Naive B cell (primary cell): ENCODE results near the gene CNIH1. TPM values are rescaled to one million over a fixed set of nuclear protein-coding genes. Genes with fewer than 3 reads are reported as not detected.
"Not testable (repeated sequence)": the region's sequence is repeated elsewhere in the genome, so short reads cannot be mapped to it uniquely, and the experiment has no call there.

ENCODE experiments used
- ATAC-seq, 2 donors: fragments of 150-1000 bp; cut with Tn5 transposase; 2 replicates each; pipeline ENCODE4 v1.10.0; 2021; ENCODE audit warnings: low read depth in 2 of 2, mild to moderate bottlenecking in 2 of 2, moderate library complexity in 2 of 2
- DNase-seq: peaks from one replicate; pipeline ENCODE4 v3.0.0; 2022
- H3K27ac Mint-ChIP-seq, 6 donors: one replicate each; pipeline ENCODE4 v1.8.0; 2020 to 2022; ENCODE audit warnings: mild to moderate bottlenecking in 6 of 6, mixed read lengths in 6 of 6, moderate library complexity in 5 of 6, inconsistent platforms in 2 of 6
- H3K27me3 Mint-ChIP-seq, 3 donors: one replicate each; pipeline ENCODE4 v1.8.0; 2021 to 2022; ENCODE audit warnings: mixed read lengths in 3 of 3, mild to moderate bottlenecking in 1 of 3
- H3K36me3 Mint-ChIP-seq, 2 donors: one replicate each; pipeline ENCODE4 v1.8.0; 2020 to 2022; ENCODE audit warnings: mixed read lengths in 2 of 2, inconsistent platforms in 1 of 2, mild to moderate bottlenecking in 1 of 2
- H3K4me1 Mint-ChIP-seq, 3 donors: one replicate each; pipeline ENCODE4 v1.8.0; 2020 to 2022; ENCODE audit warnings: mixed read lengths in 3 of 3, inconsistent platforms in 1 of 3, mild to moderate bottlenecking in 1 of 3, moderate library complexity in 1 of 3
- H3K4me3 Mint-ChIP-seq, 8 donors: one replicate each; pipeline ENCODE4 v1.8.0; 2020 to 2022; ENCODE audit warnings: mild to moderate bottlenecking in 8 of 8, mixed read lengths in 8 of 8, moderate library complexity in 8 of 8, inconsistent platforms in 2 of 8
- H3K9me3 Mint-ChIP-seq, 7 donors: one replicate each; pipeline ENCODE4 v1.8.0; 2020 to 2022; ENCODE audit warnings: mixed read lengths in 7 of 7, mild to moderate bottlenecking in 5 of 7, inconsistent platforms in 2 of 7, moderate library complexity in 1 of 7
- polyA plus RNA-seq, 6 donors: library from polyadenylated mRNA; unstranded; fragments of 300-500 nt; fragmentation: Illumina TruSeq; gene quantifications; one replicate each; pipeline ENCODE4 v1.2.3, GENCODE V29; 2021; ENCODE audit warnings: low read depth in 6 of 6

CNIH1 gene
- polyA plus RNA-seq, 6 donors from 2014 or later, result 69.3 to 167 (median 78.3) TPM

DNA sequence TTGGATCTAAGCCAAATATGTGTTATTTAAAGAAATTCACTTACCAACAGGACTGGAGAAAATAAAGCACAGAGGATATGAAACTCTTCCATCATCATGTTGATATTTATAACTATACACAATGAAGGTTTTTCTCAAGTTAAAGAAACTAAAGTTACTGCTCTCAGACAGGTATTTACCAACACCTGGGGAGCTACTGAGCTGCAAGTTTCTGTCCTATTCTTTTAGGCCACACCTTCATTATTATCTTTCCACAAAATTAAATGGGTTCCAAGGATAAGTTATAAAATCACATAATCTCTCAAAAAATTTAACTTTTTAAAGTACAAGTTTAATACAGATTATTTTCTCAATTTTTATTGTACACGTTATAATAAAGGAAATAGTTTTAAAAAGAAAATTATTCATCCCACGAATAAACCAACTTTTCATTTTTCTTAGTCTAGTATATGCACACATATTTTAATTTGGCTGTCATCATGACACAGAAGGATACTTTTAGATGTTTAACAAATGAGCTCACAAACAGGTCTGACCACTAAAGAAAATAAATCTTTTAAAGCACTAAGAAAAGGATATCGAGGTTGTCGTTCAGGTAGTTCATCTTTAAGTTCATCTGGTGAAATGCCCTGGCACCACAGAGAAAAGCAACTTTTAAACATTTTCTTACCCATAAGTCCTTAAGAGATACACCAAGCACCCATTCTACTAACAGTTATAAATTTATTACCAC, 39.8 kb upstream of the CNIH1 start:
- H3K36me3 Mint-ChIP-seq, result peaks cover 8 to 19% of the 10 kb centered on the region in 2 donors
- no peak for DNase-seq
- no peak for ATAC-seq
- no peaks in the 10 kb centered on the region for H3K9me3 Mint-ChIP-seq
- H3K27me3 Mint-ChIP-seq, result no peaks in the 10 kb centered on the region
- H3K4me1 Mint-ChIP-seq, result peaks cover 40 to 49% (median 44%) of the 10 kb centered on the region in 3 donors
- H3K27ac Mint-ChIP-seq, result peak overlapping the region in 3 of 6 donors; percentile 24 to 95 (median 68)
- H3K4me3 Mint-ChIP-seq, result peak overlapping the region in 1 of 8 donors; percentile 51

DNA sequence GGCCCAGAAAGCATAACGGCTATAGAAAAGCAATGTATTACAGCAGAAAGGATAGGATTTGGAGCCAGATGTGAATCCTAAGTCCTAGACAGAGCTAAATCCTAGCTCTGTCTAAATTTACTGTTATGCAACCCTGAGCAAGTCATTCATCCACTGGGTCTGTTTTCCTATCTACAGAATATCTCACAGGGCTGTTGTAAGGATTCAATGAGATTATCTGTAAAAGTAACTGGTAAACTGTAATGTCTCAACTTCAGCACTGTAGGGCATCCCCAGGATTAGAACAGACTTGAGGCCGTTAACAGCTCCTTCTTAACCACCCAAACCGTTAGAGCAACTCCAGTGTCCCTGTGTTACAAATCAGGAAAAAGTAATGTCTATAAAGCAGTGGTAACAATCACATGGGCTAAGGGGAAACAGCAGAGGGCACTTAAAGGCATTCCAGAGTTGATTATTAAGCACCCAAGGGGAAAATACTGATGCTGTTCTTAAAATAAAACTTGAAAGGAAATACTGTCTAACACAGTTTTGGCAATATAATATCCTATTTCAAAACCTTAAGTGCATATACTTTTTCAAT, 37.6 kb upstream of the CNIH1 start:
- no peak for DNase-seq
- no peak for ATAC-seq
- Mint-ChIP-seq H3K36me3 (peaks cover 8 to 19% of the 10 kb centered on the region in 2 donors), H3K27ac (peak overlapping the region in 1 of 6 donors; percentile 3), H3K4me3 (no peak overlapping the region), H3K27me3 (no peaks in the 10 kb centered on the region), H3K9me3 (no peaks in the 10 kb centered on the region), H3K4me1 (peaks cover 21 to 32% (median 26%) of the 10 kb centered on the region in 3 donors)

DNA sequence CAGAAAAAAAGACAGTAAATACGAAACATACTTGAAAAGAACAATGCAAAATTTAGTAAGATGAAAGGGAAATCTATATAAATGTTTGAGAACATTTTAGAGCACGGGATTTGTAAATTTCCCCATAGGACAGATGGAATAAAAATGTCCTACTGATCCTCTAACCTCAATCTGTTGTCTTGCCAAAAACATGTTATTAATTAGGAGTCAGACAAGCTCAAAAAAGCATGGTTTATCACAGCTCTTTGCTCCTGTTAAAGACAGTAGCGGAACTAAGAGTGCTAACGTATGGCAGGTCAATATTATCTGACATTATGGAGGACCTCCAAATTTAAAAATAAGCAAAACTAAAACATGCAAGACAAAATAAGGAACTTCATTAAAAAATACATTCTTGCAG, 34.7 kb upstream of the CNIH1 start:
- no peaks in the 10 kb centered on the region for H3K27me3 Mint-ChIP-seq

DNA sequence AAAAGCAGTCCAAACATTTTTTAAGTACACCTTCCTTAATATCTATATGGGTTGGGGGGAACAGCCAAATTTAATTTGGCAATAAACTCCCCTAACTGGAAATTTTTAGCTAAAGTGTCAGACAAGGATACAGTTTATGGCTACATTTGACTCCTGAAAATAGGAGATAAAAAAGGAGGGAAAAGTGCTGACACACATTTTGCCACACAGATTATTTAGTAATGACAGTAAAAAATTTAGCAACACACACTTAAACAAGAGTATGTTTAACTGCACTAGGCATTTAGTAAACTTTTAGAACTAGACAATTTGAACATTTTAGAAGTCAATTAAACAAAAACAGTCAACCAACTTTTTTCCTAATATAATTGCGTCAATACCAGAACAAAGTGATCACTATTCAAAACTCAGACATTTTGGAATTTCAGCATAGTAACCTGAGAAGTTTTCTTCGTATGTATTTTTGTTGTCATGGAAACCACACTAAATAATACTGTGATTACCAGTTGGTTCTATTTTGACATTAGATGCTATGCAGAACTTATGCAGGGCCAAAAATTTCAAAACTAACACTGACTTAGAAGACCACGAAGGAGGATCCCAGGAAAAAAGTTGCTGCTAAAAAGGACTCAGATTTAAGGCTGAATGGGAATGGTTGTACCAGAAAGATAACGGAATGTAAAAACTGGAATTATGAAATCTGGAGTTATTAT, 34.2 kb upstream of the CNIH1 start:
- H3K27ac Mint-ChIP-seq, result peak overlapping the region in 3 of 6 donors; percentile 63 to 93 (median 75)
- ATAC-seq (no peak), DNase-seq (no peak)
- no peaks in the 10 kb centered on the region for H3K27me3 Mint-ChIP-seq
- H3K36me3 Mint-ChIP-seq, result peaks cover 0 to 12% of the 10 kb centered on the region in 2 donors
- no peak overlapping the region for H3K4me3 Mint-ChIP-seq
- no peaks in the 10 kb centered on the region for H3K9me3 Mint-ChIP-seq
- peaks cover 8 to 24% (median 9%) of the 10 kb centered on the region in 3 donors for H3K4me1 Mint-ChIP-seq

More for the DNA sequence above, 34.7 kb upstream of the CNIH1 start:
- H3K4me3 Mint-ChIP-seq, result no peak overlapping the region
- H3K4me1 Mint-ChIP-seq, result peaks cover 8 to 21% (median 9%) of the 10 kb centered on the region in 3 donors
- no peak for ATAC-seq
- peaks cover 0 to 12% of the 10 kb centered on the region in 2 donors for H3K36me3 Mint-ChIP-seq
- peak overlapping the region in 2 of 6 donors; percentile 63 to 75 for H3K27ac Mint-ChIP-seq
- no peaks in the 10 kb centered on the region for H3K9me3 Mint-ChIP-seq
- DNase-seq, result no peak

DNA sequence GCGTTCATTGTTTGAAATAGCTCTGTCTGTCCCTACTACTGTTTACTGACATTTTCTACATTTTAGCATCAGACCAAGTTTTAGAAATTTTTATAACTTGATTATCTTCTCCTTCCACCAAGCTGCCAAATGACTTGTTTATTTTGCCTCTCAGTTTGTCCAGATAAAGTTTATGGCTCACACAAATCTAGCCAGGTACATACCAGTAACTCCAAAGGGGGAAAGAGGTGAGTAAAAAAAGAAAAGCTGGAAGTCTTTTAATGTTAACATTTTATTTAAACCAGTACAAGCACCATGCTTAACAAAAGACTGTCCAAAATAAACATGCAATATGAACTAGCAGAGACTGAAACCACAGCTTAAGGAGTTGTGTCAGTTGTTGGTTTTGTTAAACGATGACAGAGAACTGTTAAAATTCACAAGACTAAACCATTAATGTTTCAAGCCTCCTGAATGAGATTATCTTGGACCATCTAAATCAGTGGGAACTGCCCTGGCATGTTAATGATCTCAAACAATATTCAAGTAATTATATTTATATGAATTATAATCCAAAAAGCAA, 33.1 kb upstream of the CNIH1 start:
- DNase-seq, result no peak
- H3K9me3 Mint-ChIP-seq, result no peaks in the 10 kb centered on the region
- H3K4me1 Mint-ChIP-seq, result peaks cover 8 to 26% (median 9%) of the 10 kb centered on the region in 3 donors
- H3K27me3 Mint-ChIP-seq, result no peaks in the 10 kb centered on the region
- no peak overlapping the region for H3K27ac Mint-ChIP-seq
- no peak overlapping the region for H3K4me3 Mint-ChIP-seq
- H3K36me3 Mint-ChIP-seq, result peaks cover 0 to 12% of the 10 kb centered on the region in 2 donors
- ATAC-seq, result no peak

DNA sequence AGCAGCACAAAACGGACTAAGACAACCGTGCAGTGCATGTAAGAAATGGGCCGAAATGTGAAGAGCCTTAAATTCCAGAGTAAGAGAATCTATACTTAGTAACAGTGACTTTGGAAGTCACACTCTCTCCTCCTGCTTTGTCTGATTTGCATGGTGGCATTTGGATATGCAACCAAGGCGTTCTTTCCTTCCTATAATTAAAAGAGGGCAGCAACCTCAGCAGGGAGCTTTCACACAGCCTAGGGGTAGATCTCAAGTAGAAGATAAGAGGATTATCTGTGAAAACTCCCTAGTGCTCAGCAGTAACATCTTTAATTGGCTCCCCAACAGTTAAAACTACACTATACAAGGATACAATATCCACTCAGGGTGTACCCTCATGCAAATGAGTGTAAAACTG, 31.1 kb upstream of the CNIH1 start:
- Mint-ChIP-seq H3K27me3 (no peaks in the 10 kb centered on the region), H3K9me3 (peaks cover 3 to 9% (median 7%) of the 10 kb centered on the region in 7 donors), H3K36me3 (peaks cover 7 to 16% of the 10 kb centered on the region in 2 donors), H3K4me1 (peaks cover 8 to 26% (median 9%) of the 10 kb centered on the region in 3 donors), H3K4me3 (no peak overlapping the region), H3K27ac (peak overlapping the region in 2 of 6 donors; percentile 13 to 37)
- DNase-seq (no peak), ATAC-seq (no peak)

DNA sequence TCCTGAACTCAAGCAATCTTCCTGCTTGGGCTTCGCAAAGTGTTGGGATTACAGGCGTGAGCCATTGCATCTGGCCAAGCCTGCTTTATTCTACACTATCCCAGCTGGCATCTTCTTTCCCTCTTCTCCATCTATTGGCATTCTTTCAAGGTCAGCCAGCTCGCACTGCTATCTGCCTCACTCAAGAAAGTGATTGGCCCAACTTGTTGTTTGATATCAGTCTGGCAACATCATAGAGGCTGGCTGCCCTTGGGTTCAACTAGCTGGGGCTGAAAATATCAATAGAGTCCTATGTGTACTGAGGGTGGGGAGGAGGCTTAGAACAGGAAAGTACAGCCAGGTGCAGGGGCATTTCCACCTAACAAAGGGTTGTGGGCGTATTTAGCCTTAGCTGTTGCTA, 30.5 kb upstream of the CNIH1 start:
- ATAC-seq (no peak), DNase-seq (no peak)
- peak overlapping the region in 2 of 6 donors; percentile 84 to 94 for H3K27ac Mint-ChIP-seq
- H3K4me1 Mint-ChIP-seq, result peaks cover 8 to 25% (median 9%) of the 10 kb centered on the region in 3 donors
- H3K27me3 Mint-ChIP-seq, result no peaks in the 10 kb centered on the region
- H3K9me3 Mint-ChIP-seq, result peaks cover 5 to 15% (median 8%) of the 10 kb centered on the region in 7 donors
- H3K36me3 Mint-ChIP-seq, result peaks cover 13 to 19% of the 10 kb centered on the region in 2 donors
- no peak overlapping the region for H3K4me3 Mint-ChIP-seq

DNA sequence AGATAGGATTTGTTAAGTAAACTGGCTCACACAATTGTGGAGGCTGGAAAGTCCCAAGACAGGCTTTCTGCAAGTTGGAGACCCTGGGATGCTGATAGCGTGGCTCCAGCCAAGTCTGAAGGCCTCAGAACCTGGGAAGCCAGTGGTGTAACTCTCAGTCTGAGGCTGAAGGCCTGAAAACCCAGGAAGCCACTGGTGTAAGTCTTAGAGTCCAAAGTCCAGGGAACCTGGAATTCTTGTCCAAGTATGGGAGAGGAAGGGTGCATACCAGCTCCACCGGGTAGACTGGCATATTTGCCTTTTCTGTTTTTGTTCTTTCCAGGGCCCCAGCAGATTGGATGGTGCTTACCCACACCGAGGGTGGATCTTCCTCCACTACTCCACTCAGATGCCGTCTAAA, 29.5 kb upstream of the CNIH1 start:
- Mint-ChIP-seq H3K27ac (peak overlapping the region in 3 of 6 donors; percentile 9 to 48 (median 36)), H3K9me3 (peaks cover 5 to 17% (median 8%) of the 10 kb centered on the region in 7 donors), H3K4me3 (no peak overlapping the region), H3K27me3 (no peaks in the 10 kb centered on the region), H3K4me1 (peaks cover 2 to 17% (median 3%) of the 10 kb centered on the region in 3 donors), H3K36me3 (peaks cover 14% of the 10 kb centered on the region in 2 donors)
- DNase-seq (no peak), ATAC-seq (no peak)

DNA sequence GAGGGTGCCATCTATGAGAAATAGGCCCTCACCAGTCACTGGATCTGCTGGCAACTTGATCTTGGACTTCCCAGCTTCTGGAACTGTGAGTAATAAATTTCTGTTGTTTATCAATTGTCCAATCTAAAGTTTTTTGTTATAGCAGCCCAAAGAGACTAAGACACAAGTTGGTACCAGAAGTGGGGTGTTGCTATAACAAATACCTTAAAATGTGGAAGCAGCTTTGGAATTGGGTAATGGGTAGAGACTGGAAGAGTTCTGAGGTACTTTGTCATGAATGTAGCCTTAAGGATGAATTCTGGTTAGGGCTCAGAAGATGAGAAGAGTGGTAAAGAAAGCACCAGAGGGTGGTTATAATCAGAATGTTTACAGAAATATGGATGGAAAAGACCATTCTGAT, 26.1 kb upstream of the CNIH1 start:
- Mint-ChIP-seq H3K27ac (peak overlapping the region in 1 of 6 donors; percentile 68), H3K4me3 (no peak overlapping the region), H3K36me3 (peaks cover 14% of the 10 kb centered on the region in 2 donors), H3K9me3 (peaks cover 6 to 17% (median 8%) of the 10 kb centered on the region in 7 donors), H3K4me1 (peaks cover 0 to 13% (median 3%) of the 10 kb centered on the region in 3 donors), H3K27me3 (peaks cover 0 to 3% (median 0%) of the 10 kb centered on the region in 3 donors)
- DNase-seq (no peak), ATAC-seq (no peak)

DNA sequence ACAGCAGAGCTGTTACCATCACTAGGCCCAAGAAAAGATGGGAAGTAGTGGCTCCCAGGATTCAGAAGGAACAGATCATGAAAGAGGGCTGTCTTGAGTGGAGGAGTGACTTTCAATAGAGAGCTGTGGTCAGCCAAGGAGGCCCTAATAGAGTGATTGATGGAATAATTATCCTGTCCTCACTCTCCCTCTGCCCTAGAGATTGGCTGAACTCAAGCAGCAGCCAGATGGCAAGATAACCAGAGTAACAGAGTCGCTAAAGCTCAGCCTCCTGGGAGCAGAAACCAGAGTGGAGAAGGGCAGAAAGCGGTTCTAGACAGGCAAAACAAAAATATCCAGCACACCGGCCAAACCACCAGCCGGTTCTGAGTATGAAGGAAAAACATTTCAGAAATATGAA, 24.5 kb upstream of the CNIH1 start:
- peaks cover 14% of the 10 kb centered on the region in 2 donors for H3K36me3 Mint-ChIP-seq
- peak overlapping the region in 1 of 6 donors; percentile 59 for H3K27ac Mint-ChIP-seq
- no peak overlapping the region for H3K4me3 Mint-ChIP-seq
- peaks cover 0 to 5% (median 0%) of the 10 kb centered on the region in 3 donors for H3K4me1 Mint-ChIP-seq
- peaks cover 0 to 3% (median 0%) of the 10 kb centered on the region in 3 donors for H3K27me3 Mint-ChIP-seq
- H3K9me3 Mint-ChIP-seq, result peaks cover 6 to 17% (median 8%) of the 10 kb centered on the region in 7 donors
- no peak for DNase-seq
- no peak for ATAC-seq

DNA sequence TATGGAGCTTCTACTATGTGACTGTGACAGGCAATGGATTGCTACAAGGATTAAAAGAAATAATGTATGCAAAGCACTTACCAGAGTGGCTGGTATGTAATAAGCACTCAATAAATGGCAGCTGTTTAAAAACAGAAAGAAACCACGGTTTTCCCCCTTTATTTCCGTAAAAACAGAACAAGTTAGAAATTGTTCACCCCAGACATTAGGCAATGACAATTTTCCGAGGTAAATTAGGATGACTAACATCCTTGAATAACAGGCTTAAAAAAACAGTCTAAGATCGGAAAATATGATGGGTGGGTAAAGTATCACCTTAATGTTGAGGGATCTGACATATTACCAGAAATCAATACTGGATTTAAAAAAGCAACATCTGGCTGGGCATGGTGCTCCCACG, 20.9 kb upstream of the CNIH1 start:
- no peak for ATAC-seq
- no peak overlapping the region for H3K4me3 Mint-ChIP-seq
- H3K9me3 Mint-ChIP-seq, result peaks cover 0 to 25% (median 10%) of the 10 kb centered on the region in 7 donors
- no peaks in the 10 kb centered on the region for H3K4me1 Mint-ChIP-seq
- DNase-seq, result no peak
- peaks cover 10 to 22% of the 10 kb centered on the region in 2 donors for H3K36me3 Mint-ChIP-seq
- H3K27ac Mint-ChIP-seq, result no peak overlapping the region
- peaks cover 0 to 3% (median 0%) of the 10 kb centered on the region in 3 donors for H3K27me3 Mint-ChIP-seq

DNA sequence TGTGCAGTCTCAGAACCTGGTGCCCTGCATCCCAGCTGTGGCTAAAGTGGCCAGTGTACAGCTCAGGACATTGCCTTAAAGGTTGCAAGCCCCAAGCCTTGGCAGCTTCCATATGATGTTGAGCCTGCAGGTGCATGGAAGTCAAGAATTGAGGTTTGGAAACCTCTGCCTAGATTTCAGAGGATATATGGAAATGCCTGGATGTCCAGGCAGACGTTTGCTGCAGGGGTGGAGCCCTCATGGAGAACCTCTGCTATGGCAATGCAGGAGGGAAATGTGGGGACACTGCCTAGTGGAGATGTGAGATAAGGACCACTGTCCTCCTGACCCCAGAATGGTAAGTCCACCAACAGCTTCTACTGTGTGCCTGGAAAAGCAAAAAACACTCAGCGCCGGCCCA, 17.9 kb upstream of the CNIH1 start:
- Mint-ChIP-seq H3K27ac (no peak overlapping the region), H3K4me1 (no peaks in the 10 kb centered on the region), H3K36me3 (peaks cover 7 to 18% of the 10 kb centered on the region in 2 donors), H3K27me3 (peaks cover 0 to 3% (median 0%) of the 10 kb centered on the region in 3 donors), H3K9me3 (peaks cover 0 to 20% (median 6%) of the 10 kb centered on the region in 7 donors), H3K4me3 (no peak overlapping the region)
- no peak for ATAC-seq
- DNase-seq, result no peak

DNA sequence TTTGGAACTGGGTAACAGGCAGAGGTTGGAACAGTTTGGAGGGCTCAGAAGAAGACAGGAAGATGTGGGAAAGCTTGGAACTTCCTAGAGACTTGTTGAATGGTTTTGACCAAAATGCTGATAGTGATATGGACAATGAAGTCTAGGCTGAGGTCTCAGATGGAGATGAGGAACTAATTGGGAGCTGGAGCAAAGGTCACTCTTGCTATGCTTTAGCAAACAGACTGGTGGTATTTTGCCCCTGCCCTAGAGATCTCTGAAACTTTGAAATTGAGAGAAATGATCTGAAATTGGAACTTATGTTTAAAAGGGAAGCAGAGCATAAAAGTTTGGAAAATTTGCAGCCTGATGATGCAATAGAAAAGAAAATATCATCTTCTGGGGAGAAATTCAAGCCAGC, 17.4 kb upstream of the CNIH1 start:
- Mint-ChIP-seq H3K27ac (peak overlapping the region in 1 of 6 donors; percentile 14), H3K36me3 (peaks cover 7 to 18% of the 10 kb centered on the region in 2 donors), H3K9me3 (peaks cover 0 to 20% (median 6%) of the 10 kb centered on the region in 7 donors)
- not testable (repeated sequence) for H3K27me3 Mint-ChIP-seq, H3K4me3 Mint-ChIP-seq, DNase-seq, ATAC-seq, H3K4me1 Mint-ChIP-seq
